IMR-90 (cell line): ENCODE results near the gene ITSN2. TPM values are rescaled to one million over a fixed set of nuclear protein-coding genes. Genes with fewer than 3 reads are reported as not detected.

ENCODE experiments used
- ATAC-seq: fragments of 200-7000 bp; cut with Tn5 transposase; 2 replicates; pipeline ENCODE4 v1.9.1; 2020; ENCODE audit warnings: low read depth, mild to moderate bottlenecking, moderate library complexity
- BruUV-seq: library from RNA; stranded (reverse); fragments of 400-500 nt; replicated peaks from 2 replicates; lab custom pipeline; 2021; lab: Mats Ljungman, UMichigan
- CTCF ChIA-PET: fragments of 300-600 bp; formaldehyde crosslinking; extraction: SDS; loops from one replicate; lab custom pipeline; 2021; ENCODE audit warnings: antibody characterized with exemption; lab: Yijun Ruan, JAX
- POLR2A ChIA-PET: fragments of 300-600 bp; sonication (Branson Sonifier 250); formaldehyde crosslinking; loops from one replicate; lab custom pipeline; 2022; ENCODE audit warnings: antibody characterized with exemption; ENCODE audit not compliant: unreplicated experiment; lab: Charles Lee
- DNase-seq: peaks from one replicate; pipeline ENCODE4 v3.0.0; 2013
- H2AFZ ChIP-seq: replicated peaks from 2 replicates; pipeline ENCODE3; 2013; ENCODE audit warnings: low read length, mild to moderate bottlenecking; ENCODE audit not compliant: poor library complexity
- H2AK5ac ChIP-seq: 2 replicates; pipeline ENCODE4 v1.6.1; 2013; ENCODE audit warnings: low read depth, low read length, inconsistent platforms
- H2AK9ac ChIP-seq: replicated peaks from 2 replicates; pipeline ENCODE3; 2013; ENCODE audit warnings: mild to moderate bottlenecking, low read depth, low read length, moderate library complexity; ENCODE audit not compliant: poor library complexity
- H2BK120ac ChIP-seq: 2 replicates; pipeline ENCODE4 v1.6.1; 2013; ENCODE audit warnings: low read depth, low read length, inconsistent platforms
- H2BK15ac ChIP-seq: 3 replicates; pipeline ENCODE4 v1.6.1; 2013; ENCODE audit warnings: low read depth, low read length, inconsistent platforms
- H2BK20ac ChIP-seq: 2 replicates; pipeline ENCODE4 v1.6.1; 2013; ENCODE audit warnings: low read depth, mild to moderate bottlenecking, inconsistent platforms, low read length, moderate library complexity
- H2BK5ac ChIP-seq: 2 replicates; pipeline ENCODE4 v1.6.1; 2013; ENCODE audit warnings: mild to moderate bottlenecking, low read depth, low read length, inconsistent platforms; ENCODE audit not compliant: poor library complexity, severe bottlenecking
- H3K14ac ChIP-seq: replicated peaks from 2 replicates; pipeline ENCODE4 v1.6.1; 2013; ENCODE audit warnings: low read depth, low read length, inconsistent platforms
- H3K18ac ChIP-seq: 2 replicates; pipeline ENCODE4 v1.6.1; 2013; ENCODE audit warnings: low read depth, low read length, control low read depth
- H3K23ac ChIP-seq: 2 replicates; pipeline ENCODE4 v1.6.1; 2013; ENCODE audit warnings: low read depth, low read length, inconsistent platforms
- H3K27ac ChIP-seq: 2 replicates; pipeline ENCODE4 v1.5.1; 2013; ENCODE audit warnings: mild to moderate bottlenecking, control low read depth, low read length; ENCODE audit not compliant: insufficient read depth
- H3K27me3 ChIP-seq: 2 replicates; pipeline ENCODE4 v1.6.1; 2013; ENCODE audit warnings: low read length; ENCODE audit not compliant: control insufficient read depth, insufficient read depth
- H3K36me3 ChIP-seq: 2 replicates; pipeline ENCODE4 v1.6.1; 2013; ENCODE audit warnings: low read length, mixed read lengths; ENCODE audit not compliant: control insufficient read depth, insufficient read depth
- H3K4ac ChIP-seq: 2 replicates; pipeline ENCODE4 v1.6.1; 2013; ENCODE audit warnings: low read depth, low read length, inconsistent platforms
- H3K4me1 ChIP-seq: 2 replicates; pipeline ENCODE4 v1.6.1; 2013; ENCODE audit warnings: low read length, mixed read lengths; ENCODE audit not compliant: control insufficient read depth, insufficient read depth
- H3K4me2 ChIP-seq: 2 replicates; pipeline ENCODE4 v1.6.1; 2013; ENCODE audit warnings: low read depth, mild to moderate bottlenecking, control low read depth, low read length, moderate library complexity
- H3K4me3 ChIP-seq: 2 replicates; pipeline ENCODE4 v1.5.1; 2013; ENCODE audit warnings: low read depth, mild to moderate bottlenecking, control low read depth, low read length, moderate library complexity; ENCODE audit not compliant: insufficient read depth
- H3K56ac ChIP-seq: 2 replicates; pipeline ENCODE4 v1.6.1; 2013; ENCODE audit warnings: low read length, inconsistent platforms; ENCODE audit not compliant: insufficient read depth; ENCODE audit errors: extremely low read depth
- H3K79me1 ChIP-seq, 2 experiments: 2 replicates each; pipeline ENCODE4 v1.6.1; 2013; ENCODE audit warnings: low read length in 2 of 2, inconsistent platforms in 1 of 2, low read depth in 1 of 2
- H3K9ac ChIP-seq: 2 replicates; pipeline ENCODE4 v1.6.1; 2013; ENCODE audit warnings: low read depth, low read length, control low read depth
- H3K9me1 ChIP-seq: 2 replicates; pipeline ENCODE4 v1.6.1; 2013; ENCODE audit warnings: low read length, inconsistent platforms; ENCODE audit not compliant: insufficient read depth
- H3K9me3 ChIP-seq: 2 replicates; pipeline ENCODE4 v1.6.1; 2013; ENCODE audit warnings: low read length; ENCODE audit not compliant: control insufficient read depth, insufficient read depth
- H4K20me1 ChIP-seq: 2 replicates; pipeline ENCODE4 v1.6.1; 2013; ENCODE audit warnings: low read length, inconsistent platforms; ENCODE audit not compliant: insufficient read depth
- H4K5ac ChIP-seq: 2 replicates; pipeline ENCODE4 v1.6.1; 2013; ENCODE audit warnings: mild to moderate bottlenecking, low read depth, low read length, control low read depth
- H4K8ac ChIP-seq, 2 experiments: 2 replicates each; pipeline ENCODE4 v1.6.1; 2013; ENCODE audit warnings: low read depth in 2 of 2, low read length in 2 of 2, control low read depth in 1 of 2, inconsistent platforms in 1 of 2
- H4K91ac ChIP-seq: 2 replicates; pipeline ENCODE4 v1.6.1; 2013; ENCODE audit warnings: low read depth, low read length, inconsistent platforms; ENCODE audit not compliant: insufficient read depth
- BHLHE40 ChIP-seq: fragments of 150-350 bp; IDR thresholded peaks from 2 replicates; pipeline ENCODE4 v1.6.1; 2016; ENCODE audit warnings: mild to moderate bottlenecking, low read depth, low read length
- CEBPB ChIP-seq: IDR thresholded peaks from 2 replicates; pipeline ENCODE4 v1.6.1; 2012; ENCODE audit warnings: low read depth, low read length, improper control_type of control experiment
- CHD1 ChIP-seq: IDR thresholded peaks from 2 replicates; pipeline ENCODE4 v1.6.1; 2012; ENCODE audit warnings: low read depth, low read length, improper control_type of control experiment
- FOS ChIP-seq: fragments of 150-350 bp; IDR thresholded peaks from 2 replicates; pipeline ENCODE4 v1.6.1; 2016; ENCODE audit warnings: low read depth, low read length
- MAFK ChIP-seq: IDR thresholded peaks from 2 replicates; pipeline ENCODE4 v1.6.1; 2012; ENCODE audit warnings: low read depth, low read length, improper control_type of control experiment
- NFE2L2 ChIP-seq: fragments of 150-350 bp; IDR thresholded peaks from 2 replicates; pipeline ENCODE4 v1.6.1; 2016; ENCODE audit warnings: low read depth, mild to moderate bottlenecking, low read length
- RAD21 ChIP-seq: IDR thresholded peaks from 2 replicates; pipeline ENCODE4 v1.6.1; 2012; ENCODE audit warnings: low read length, improper control_type of control experiment
- RCOR1 ChIP-seq: IDR thresholded peaks from 2 replicates; pipeline ENCODE4 v1.6.1; 2012; ENCODE audit warnings: mild to moderate bottlenecking, low read length, improper control_type of control experiment; ENCODE audit not compliant: insufficient replicate concordance
- SMC3 ChIP-seq: fragments of 150-350 bp; IDR thresholded peaks from 2 replicates; pipeline ENCODE4 v1.6.1; 2016; ENCODE audit warnings: low read depth, mild to moderate bottlenecking, antibody characterized with exemption, low read length, moderate library complexity
- WGBS, 2 experiments: methylation state at CpG; one replicate each; pipeline versions ENCODE4 v1.1.5 to v1.1.7; 2013; ENCODE audit warnings: missing lambda C conversion rate in 2 of 2; ENCODE audit not compliant: insufficient read length in 1 of 2; ENCODE audit errors: extremely low coverage in 2 of 2; 5-methylcytosine and 5-hydroxymethylcytosine counted together
- dilution Hi-C: fragments of 300-500 bp; cut with HindIII; formaldehyde crosslinking; loops from one replicate; pipeline ENCODE4 v1.14.3; 2018; ENCODE audit warnings: low sequenced_read_pairs; ENCODE audit not compliant: unreplicated experiment
- in situ Hi-C: fragments of 300-500 bp; cut with MboI; formaldehyde crosslinking; loops from 3 replicates; pipeline ENCODE4 v1.14.3; 2019; ENCODE audit warnings: low sequenced_read_pairs, inconsistent platforms, mixed read lengths
- intact Hi-C: fragments of 100-400 bp; cut with micrococcal nuclease; formaldehyde crosslinking; loops from 2 replicates; pipeline ENCODE4 v1.10.0; 2022
- polyA plus RNA-seq, 3 experiments: library from polyadenylated mRNA; depleted of rRNA; stranded (reverse); fragments of >200 nt; gene quantifications; 2 replicates each; pipeline ENCODE4 v1.2.3, GENCODE V29; 2012; ENCODE audit warnings: low replicate concordance in 1 of 3
- total RNA-seq: library from RNA; depleted of rRNA; stranded (reverse); fragments of >200 nt; gene quantifications from 2 replicates; pipeline ENCODE4 v1.2.3, GENCODE V29; 2012
- TF ChIP-seq, protein P1 (sequence below): fragments of 150-350 bp; IDR thresholded peaks from 2 replicates; pipeline ENCODE4 v1.6.1; 2017; ENCODE audit warnings: mild to moderate bottlenecking, antibody characterized with exemption, low read length, low read depth
- TF ChIP-seq, protein P2 (sequence below): conservative IDR thresholded peaks from 2 replicates; pipeline ENCODE4 v1.5.1; 2012; ENCODE audit warnings: mild to moderate bottlenecking, low read depth, low read length, improper control_type of control experiment

ITSN2 gene
- total and polyA plus RNA-seq, 2 of the 4 experiments (the other 2 are of a cell fraction) = 10.7 to 17.2 TPM

DNA sequence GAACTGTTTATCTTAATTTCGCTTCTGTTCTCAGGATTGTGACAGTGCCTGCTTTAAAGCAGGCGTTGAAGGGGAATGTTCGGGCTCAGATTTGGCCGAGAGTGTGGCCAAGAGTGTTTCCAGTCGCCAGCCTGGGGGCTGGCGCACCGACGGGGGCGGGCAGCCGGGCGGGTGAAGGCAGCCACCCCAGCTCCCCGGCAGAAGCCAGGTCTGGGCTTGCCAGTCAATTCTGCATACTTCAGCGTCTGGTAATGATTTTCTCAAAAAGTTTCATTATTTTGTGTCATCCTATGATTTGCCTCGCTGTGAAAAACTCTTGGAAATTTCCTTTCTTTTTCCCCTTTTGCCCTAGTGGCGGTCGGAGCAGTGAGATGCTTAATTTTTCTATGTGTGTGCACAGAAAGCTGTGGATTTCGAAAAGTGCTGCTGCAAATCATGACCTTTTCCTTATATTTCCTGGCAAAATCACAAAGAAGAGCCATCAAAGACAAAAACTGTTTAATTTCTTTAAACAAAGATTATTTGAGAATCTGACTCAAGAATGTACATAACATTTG, 184.6 kb downstream of the ITSN2 start:
- H4K91ac ChIP-seq = no peak overlapping the region
- no peak overlapping the region; the same call in 1 of the 2 replicates for H3K4me3 ChIP-seq
- H2BK15ac ChIP-seq = no peak overlapping the region
- WGBS, 2 experiments = 39% methylated on average over 4 of the region's 17 CpGs; no CpG with 5 or more reads in 1 of the 2 experiments
- H3K23ac ChIP-seq = no peak overlapping the region
- H2AK9ac ChIP-seq = no peak overlapping the region
- peak overlapping the region; percentile 27; the same call in 1 of the 2 replicates for H3K4me2 ChIP-seq
- peak overlapping the region; percentile 61 for H2AFZ ChIP-seq
- H4K5ac ChIP-seq = no peak overlapping the region
- H2AK5ac ChIP-seq = no peak overlapping the region
- dilution Hi-C loops (no loop called here), intact Hi-C loops (no loop called here), in situ Hi-C loops (no loop called here)
- ATAC-seq (no peak; the same call in 1 of the 2 replicates), DNase-seq (no peak)
- no peak overlapping the region for H3K9ac ChIP-seq
- H4K20me1 ChIP-seq = no peaks in the 10 kb centered on the region
- H2BK5ac ChIP-seq = no peak overlapping the region
- H3K14ac ChIP-seq = no peak overlapping the region
- ChIA-PET POLR2A (no interaction called here), CTCF (no interaction called here)
- no peaks in the 10 kb centered on the region for H3K9me1 ChIP-seq
- no peak overlapping the region for H3K27ac ChIP-seq
- H3K79me1 ChIP-seq = no peaks in the 10 kb centered on the region
- peaks cover 7% of the 10 kb centered on the region; the same call in 1 of the 2 replicates for H3K27me3 ChIP-seq
- TF ChIP-seq, protein P1, sequence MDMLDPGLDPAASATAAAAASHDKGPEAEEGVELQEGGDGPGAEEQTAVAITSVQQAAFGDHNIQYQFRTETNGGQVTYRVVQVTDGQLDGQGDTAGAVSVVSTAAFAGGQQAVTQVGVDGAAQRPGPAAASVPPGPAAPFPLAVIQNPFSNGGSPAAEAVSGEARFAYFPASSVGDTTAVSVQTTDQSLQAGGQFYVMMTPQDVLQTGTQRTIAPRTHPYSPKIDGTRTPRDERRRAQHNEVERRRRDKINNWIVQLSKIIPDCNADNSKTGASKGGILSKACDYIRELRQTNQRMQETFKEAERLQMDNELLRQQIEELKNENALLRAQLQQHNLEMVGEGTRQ = no peak
- TF ChIP-seq BHLHE40 = no peak
- TF ChIP-seq, protein P2, sequence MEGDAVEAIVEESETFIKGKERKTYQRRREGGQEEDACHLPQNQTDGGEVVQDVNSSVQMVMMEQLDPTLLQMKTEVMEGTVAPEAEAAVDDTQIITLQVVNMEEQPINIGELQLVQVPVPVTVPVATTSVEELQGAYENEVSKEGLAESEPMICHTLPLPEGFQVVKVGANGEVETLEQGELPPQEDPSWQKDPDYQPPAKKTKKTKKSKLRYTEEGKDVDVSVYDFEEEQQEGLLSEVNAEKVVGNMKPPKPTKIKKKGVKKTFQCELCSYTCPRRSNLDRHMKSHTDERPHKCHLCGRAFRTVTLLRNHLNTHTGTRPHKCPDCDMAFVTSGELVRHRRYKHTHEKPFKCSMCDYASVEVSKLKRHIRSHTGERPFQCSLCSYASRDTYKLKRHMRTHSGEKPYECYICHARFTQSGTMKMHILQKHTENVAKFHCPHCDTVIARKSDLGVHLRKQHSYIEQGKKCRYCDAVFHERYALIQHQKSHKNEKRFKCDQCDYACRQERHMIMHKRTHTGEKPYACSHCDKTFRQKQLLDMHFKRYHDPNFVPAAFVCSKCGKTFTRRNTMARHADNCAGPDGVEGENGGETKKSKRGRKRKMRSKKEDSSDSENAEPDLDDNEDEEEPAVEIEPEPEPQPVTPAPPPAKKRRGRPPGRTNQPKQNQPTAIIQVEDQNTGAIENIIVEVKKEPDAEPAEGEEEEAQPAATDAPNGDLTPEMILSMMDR = no peak
- TF ChIP-seq CHD1 = no peak
- no peak for TF ChIP-seq CEBPB
- no peak for TF ChIP-seq FOS
- TF ChIP-seq SMC3 = no peak
- no peak for TF ChIP-seq NFE2L2
- no peak for TF ChIP-seq RAD21
- no peak for TF ChIP-seq RCOR1
- no peak for TF ChIP-seq MAFK
- no peak overlapping the region for H3K56ac ChIP-seq
- no peak overlapping the region for H4K8ac ChIP-seq
- H2BK20ac ChIP-seq = no peak overlapping the region
- peaks cover 3% of the 10 kb centered on the region; the same call in 1 of the 2 replicates for H3K4me1 ChIP-seq
- no TSS peak for BruUV-seq
- no peak overlapping the region for H2BK120ac ChIP-seq
- H3K36me3 ChIP-seq = no peaks in the 10 kb centered on the region
- no peaks in the 10 kb centered on the region for H3K9me3 ChIP-seq
- H3K18ac ChIP-seq = no peak overlapping the region
- no peak overlapping the region for H3K4ac ChIP-seq
